ENCODE measurements around the gene CNTN1.

DNA sequence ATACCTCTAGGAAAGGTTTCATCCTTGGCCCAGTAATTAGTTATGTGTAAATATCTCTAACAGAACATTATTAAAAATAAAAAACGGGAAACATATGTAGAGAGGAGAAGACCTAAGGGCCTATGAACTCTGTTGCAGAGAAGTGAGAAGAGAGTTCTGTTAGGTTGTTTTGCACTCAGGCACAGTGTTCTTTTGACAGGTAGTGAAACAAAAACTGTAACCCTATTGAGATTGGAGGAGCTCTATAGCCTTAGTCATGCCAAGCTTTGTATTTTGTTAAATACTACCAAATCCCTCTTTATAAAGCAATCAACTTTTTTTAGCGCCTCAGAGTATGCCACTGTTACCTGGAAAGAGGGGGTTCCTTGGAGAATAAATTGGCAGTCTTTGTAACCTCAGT, 77.6 kb downstream of the CNTN1 start:
- TF ChIP-seq EZH2 (IDR thresholded peaks at IDR 0.05) (no peak), FOXP2 (optimal IDR thresholded peaks at IDR 0.05; ENCODE audit: control extremely low read depth, extremely low read length, insufficient read depth) (no peak), POLR2AphosphoS5 (IDR thresholded peaks at IDR 0.05; ENCODE audit: borderline replicate concordance, low read depth, low read length) (no peak)

Measured in SK-N-MC (cell line).